Measurements from ENCODE around the gene MPP2. TPM values are rescaled to one million over a fixed set of nuclear protein-coding genes. Genes with fewer than 3 reads are reported as not detected.
"Not testable (repeated sequence)": the region's sequence is repeated elsewhere in the genome, so short reads cannot be mapped to it uniquely, and the experiment has no call there.

Gene MPP2
- total RNA-seq, 4 donors from 2014 or later: 2.0 to 20.9 (median 13.3) TPM

GRCh38 chr17:43844241-43844640, 63.1 kb downstream of the MPP2 start:
- H3K9me3 ChIP-seq: no peaks in the 10 kb centered on the region
- no peaks in the 10 kb centered on the region for H3K4me1 ChIP-seq
- no peaks in the 10 kb centered on the region for H3K36me3 ChIP-seq
- no peaks in the 10 kb centered on the region for H3K27me3 ChIP-seq
- no peak for TF ChIP-seq POLR2A (IDR thresholded peaks at IDR 0.05)
- TF ChIP-seq, protein P1, sequence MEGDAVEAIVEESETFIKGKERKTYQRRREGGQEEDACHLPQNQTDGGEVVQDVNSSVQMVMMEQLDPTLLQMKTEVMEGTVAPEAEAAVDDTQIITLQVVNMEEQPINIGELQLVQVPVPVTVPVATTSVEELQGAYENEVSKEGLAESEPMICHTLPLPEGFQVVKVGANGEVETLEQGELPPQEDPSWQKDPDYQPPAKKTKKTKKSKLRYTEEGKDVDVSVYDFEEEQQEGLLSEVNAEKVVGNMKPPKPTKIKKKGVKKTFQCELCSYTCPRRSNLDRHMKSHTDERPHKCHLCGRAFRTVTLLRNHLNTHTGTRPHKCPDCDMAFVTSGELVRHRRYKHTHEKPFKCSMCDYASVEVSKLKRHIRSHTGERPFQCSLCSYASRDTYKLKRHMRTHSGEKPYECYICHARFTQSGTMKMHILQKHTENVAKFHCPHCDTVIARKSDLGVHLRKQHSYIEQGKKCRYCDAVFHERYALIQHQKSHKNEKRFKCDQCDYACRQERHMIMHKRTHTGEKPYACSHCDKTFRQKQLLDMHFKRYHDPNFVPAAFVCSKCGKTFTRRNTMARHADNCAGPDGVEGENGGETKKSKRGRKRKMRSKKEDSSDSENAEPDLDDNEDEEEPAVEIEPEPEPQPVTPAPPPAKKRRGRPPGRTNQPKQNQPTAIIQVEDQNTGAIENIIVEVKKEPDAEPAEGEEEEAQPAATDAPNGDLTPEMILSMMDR (IDR thresholded peaks at IDR 0.05): no peak
- DNase-seq: no peak
- no peak overlapping the region for H3K27ac ChIP-seq
- H3K4me3 ChIP-seq: no peak overlapping the region
- intact Hi-C loops (cut with DNase I; ENCODE audit: low total_unique reads): loop anchor here (10.0 kb wide), 1 partner anchor 149 kb away; no protein-coding TSS in a partner anchor

GRCh38 chr17:43842975-43843325, 64.4 kb downstream of the MPP2 start:
- Histone ChIP-seq H3K36me3 (no peaks in the 10 kb centered on the region), H3K9me3 (no peaks in the 10 kb centered on the region), H3K4me1 (no peaks in the 10 kb centered on the region), H3K27me3 (no peaks in the 10 kb centered on the region), H3K27ac (no peak overlapping the region), H3K4me3 (no peak overlapping the region)
- DNase-seq: no peak
- intact Hi-C loops (cut with DNase I; ENCODE audit: low total_unique reads): loop anchor here (10.0 kb wide), 1 partner anchor 148 kb away; no protein-coding TSS in a partner anchor
- no peak for TF ChIP-seq POLR2A (IDR thresholded peaks at IDR 0.05)
- TF ChIP-seq, protein P1 (IDR thresholded peaks at IDR 0.05): no peak

DNA sequence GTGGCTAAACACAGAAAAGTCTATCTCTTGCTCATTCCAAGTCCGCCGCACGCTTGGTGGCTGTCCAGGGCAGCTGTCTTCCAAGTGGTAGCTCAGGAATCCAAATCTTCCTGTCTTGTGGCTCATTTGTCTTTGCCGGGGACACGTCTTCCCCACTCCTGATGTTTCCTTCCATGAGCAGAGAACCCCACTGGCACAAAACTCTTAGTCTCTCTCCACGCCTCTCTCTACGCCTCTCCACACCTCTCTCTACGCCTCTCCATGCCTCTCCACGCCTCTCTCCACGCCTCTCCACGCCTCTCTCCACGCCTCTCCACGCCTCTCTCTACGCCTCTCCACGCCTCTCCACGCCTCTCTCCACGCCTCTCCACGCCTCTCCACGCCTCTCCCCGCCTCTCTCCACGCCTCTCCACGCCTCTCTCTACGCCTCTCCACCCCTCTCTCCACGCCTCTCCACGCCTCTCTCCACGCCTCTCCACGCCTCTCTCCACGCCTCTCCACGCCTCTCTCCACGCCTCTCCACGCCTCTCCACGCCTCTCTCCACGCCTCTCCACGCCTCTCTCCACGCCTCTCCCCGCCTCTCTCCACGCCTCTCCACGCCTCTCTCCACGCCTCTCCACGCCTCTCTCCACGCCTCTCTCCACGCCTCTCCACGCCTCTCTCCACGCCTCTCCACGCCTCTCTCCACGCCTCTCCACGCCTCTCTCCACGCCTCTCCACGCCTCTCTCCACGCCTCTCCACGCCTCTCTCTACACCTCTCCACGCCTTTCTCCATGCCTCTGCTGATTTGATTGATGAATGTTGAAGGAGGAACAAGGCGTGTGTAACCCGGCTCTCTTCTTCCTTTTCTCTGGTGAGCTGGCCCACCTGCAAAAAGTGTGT, 65.0 kb downstream of the MPP2 start:
- H3K4me3 ChIP-seq, H3K27ac ChIP-seq, H3K27me3 ChIP-seq, H3K36me3 ChIP-seq, H3K9me3 ChIP-seq, H3K4me1 ChIP-seq: not testable (repeated sequence)
- intact Hi-C loops (cut with DNase I; ENCODE audit: low total_unique reads): loop anchor here (10.0 kb wide), 1 partner anchor 148 kb away; no protein-coding TSS in a partner anchor
- DNase-seq: peak in 1 of 2 donors; percentile 35

DNA sequence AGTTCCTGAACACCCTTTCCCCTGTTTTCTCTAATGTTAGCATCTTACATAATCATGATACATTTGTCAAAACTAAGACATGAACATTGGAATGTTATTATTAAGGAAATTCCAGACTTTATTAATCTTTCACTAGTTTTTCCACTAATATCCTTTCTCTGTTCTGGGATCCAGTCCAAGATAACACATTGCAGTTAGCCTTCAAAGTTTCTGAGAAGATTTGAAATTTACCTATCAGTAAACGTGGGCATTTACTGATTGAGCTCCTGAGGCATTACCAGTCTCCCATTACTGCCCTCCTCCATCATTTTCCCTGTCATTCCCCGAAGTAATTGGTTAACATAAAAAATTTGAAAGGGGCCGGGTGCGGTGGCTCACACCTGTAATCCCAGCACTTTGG, 66.1 kb downstream of the MPP2 start:
- Histone ChIP-seq H3K36me3 (no peaks in the 10 kb centered on the region), H3K27me3 (no peaks in the 10 kb centered on the region), H3K9me3 (no peaks in the 10 kb centered on the region), H3K4me3 (no peak overlapping the region), H3K27ac (no peak overlapping the region), H3K4me1 (no peaks in the 10 kb centered on the region)
- TF ChIP-seq, protein P1 (IDR thresholded peaks at IDR 0.05): no peak
- TF ChIP-seq POLR2A (IDR thresholded peaks at IDR 0.05): no peak
- DNase-seq: no peak
- intact Hi-C loops (cut with DNase I; ENCODE audit: low total_unique reads): loop anchor here (10.0 kb wide), 1 partner anchor 146 kb away; no protein-coding TSS in a partner anchor

GRCh38 chr17:43840814-43841213, 66.5 kb downstream of the MPP2 start:
- Histone ChIP-seq H3K4me3 (no peak overlapping the region), H3K27ac (no peak overlapping the region), H3K27me3 (no peaks in the 10 kb centered on the region), H3K36me3 (no peaks in the 10 kb centered on the region), H3K9me3 (no peaks in the 10 kb centered on the region), H3K4me1 (no peaks in the 10 kb centered on the region)
- intact Hi-C loops (cut with DNase I; ENCODE audit: low total_unique reads): loop anchor here (10.0 kb wide), 1 partner anchor 146 kb away; no protein-coding TSS in a partner anchor
- TF ChIP-seq, protein P1 (IDR thresholded peaks at IDR 0.05): no peak
- no peak for TF ChIP-seq POLR2A (IDR thresholded peaks at IDR 0.05)
- no peak for DNase-seq
